Measurements from ENCODE around the gene GATA3. TPM values are rescaled to one million over a fixed set of nuclear protein-coding genes. Genes with fewer than 3 reads are reported as not detected.

The GATA3 gene
- total RNA-seq, 1 donor from 2014 or later, result 17.6 TPM

- H3K79me2 ChIP-seq (ENCODE audit: insufficient read depth, low read length), result no peaks in the 10 kb centered on the region
- DNase-seq (ENCODE audit: low read depth) (no peak), FAIRE-seq (no peak)
- H3K27me3 ChIP-seq (ENCODE audit: insufficient read depth, low read length), result peaks cover 87% of the 10 kb centered on the region
- no peak overlapping the region for H3K4me3 ChIP-seq (ENCODE audit: insufficient read depth, low read depth, low read length)
- H4K20me1 ChIP-seq (ENCODE audit: insufficient read depth, low read length), result peaks cover 6% of the 10 kb centered on the region
- Mint-ChIP-seq H3K27ac (ENCODE audit: unreplicated experiment) (no peak overlapping the region), H3K36me3 (ENCODE audit: low read depth, unreplicated experiment) (no peaks in the 10 kb centered on the region), H3K27me3 (ENCODE audit: low read depth, unreplicated experiment) (peaks cover 79% of the 10 kb centered on the region), H3K4me3 (ENCODE audit: unreplicated experiment) (no peak overlapping the region), H3K9me3 (ENCODE audit: unreplicated experiment) (peaks cover 17% of the 10 kb centered on the region), H3K4me1 (ENCODE audit: low read depth, unreplicated experiment) (peaks cover 4% of the 10 kb centered on the region)
- no peak overlapping the region for H2AFZ ChIP-seq (ENCODE audit: low read depth, low read length)
- H3K9ac ChIP-seq (ENCODE audit: low read length), result no peak overlapping the region
- H3K9me3 ChIP-seq (ENCODE audit: insufficient read depth, low read depth, low read length), result peaks cover 5% of the 10 kb centered on the region
- H3K27ac ChIP-seq (ENCODE audit: low read depth, low read length), result no peak overlapping the region
- no peaks in the 10 kb centered on the region for H3K36me3 ChIP-seq (ENCODE audit: insufficient read depth, low read length)
- TF ChIP-seq, protein P1, sequence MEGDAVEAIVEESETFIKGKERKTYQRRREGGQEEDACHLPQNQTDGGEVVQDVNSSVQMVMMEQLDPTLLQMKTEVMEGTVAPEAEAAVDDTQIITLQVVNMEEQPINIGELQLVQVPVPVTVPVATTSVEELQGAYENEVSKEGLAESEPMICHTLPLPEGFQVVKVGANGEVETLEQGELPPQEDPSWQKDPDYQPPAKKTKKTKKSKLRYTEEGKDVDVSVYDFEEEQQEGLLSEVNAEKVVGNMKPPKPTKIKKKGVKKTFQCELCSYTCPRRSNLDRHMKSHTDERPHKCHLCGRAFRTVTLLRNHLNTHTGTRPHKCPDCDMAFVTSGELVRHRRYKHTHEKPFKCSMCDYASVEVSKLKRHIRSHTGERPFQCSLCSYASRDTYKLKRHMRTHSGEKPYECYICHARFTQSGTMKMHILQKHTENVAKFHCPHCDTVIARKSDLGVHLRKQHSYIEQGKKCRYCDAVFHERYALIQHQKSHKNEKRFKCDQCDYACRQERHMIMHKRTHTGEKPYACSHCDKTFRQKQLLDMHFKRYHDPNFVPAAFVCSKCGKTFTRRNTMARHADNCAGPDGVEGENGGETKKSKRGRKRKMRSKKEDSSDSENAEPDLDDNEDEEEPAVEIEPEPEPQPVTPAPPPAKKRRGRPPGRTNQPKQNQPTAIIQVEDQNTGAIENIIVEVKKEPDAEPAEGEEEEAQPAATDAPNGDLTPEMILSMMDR (IDR thresholded peaks at IDR 0.05; ENCODE audit: insufficient read depth, low read depth, low read length), result no peak
- TF ChIP-seq EZH2 (IDR thresholded peaks at IDR 0.05; ENCODE audit: insufficient read depth, low read length), result no peak
- H3K4me2 ChIP-seq (ENCODE audit: low read length), result no peak overlapping the region
- H3K4me1 ChIP-seq (ENCODE audit: insufficient read depth, low read length), result peaks cover 6% of the 10 kb centered on the region
Observed at GRCh38 chr10:8036506-8037198, 17.8 kb upstream of the GATA3 start.

DNA sequence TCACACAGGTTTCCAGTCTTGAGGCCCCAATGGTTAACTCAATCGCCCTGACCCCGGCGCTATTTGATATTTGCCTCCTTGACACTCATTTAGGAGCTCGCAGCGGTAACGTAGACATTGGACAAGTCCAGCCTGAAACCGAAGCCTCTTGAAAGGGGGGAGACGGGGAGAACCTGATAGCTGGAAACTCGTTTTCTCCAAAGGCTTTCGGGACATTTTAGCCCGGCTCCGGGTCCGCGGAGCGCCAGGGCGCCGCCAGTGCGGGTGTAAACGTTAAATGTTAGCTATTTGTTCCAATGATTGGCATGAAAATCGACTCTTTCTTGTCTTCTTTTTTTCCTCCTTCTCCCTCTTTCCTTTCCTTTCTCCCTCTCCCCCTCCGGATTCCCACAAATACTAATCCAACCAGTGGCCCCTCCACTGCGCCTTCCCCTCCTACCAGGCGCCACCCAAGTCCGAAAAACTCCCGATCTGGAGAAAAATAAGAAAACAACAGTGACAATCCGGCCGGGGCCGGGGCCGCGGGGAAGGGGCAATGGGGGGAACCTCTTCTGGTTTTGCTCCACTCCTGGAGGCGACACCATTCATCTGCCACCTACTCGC, 17.2 kb upstream of the GATA3 start:
- no peaks in the 10 kb centered on the region for H3K79me2 ChIP-seq (ENCODE audit: insufficient read depth, low read length)
- no peak for FAIRE-seq
- H3K27ac ChIP-seq (ENCODE audit: low read depth, low read length), result no peak overlapping the region
- H3K36me3 ChIP-seq (ENCODE audit: insufficient read depth, low read length), result no peaks in the 10 kb centered on the region
- peak; percentile 91 for TF ChIP-seq EZH2 (IDR thresholded peaks at IDR 0.05; ENCODE audit: insufficient read depth, low read length)
- TF ChIP-seq, protein P1 (IDR thresholded peaks at IDR 0.05; ENCODE audit: insufficient read depth, low read depth, low read length), result no peak
- Mint-ChIP-seq H3K27ac (ENCODE audit: unreplicated experiment) (peak overlapping the region; percentile 34), H3K4me1 (ENCODE audit: low read depth, unreplicated experiment) (peaks cover 6% of the 10 kb centered on the region), H3K27me3 (ENCODE audit: low read depth, unreplicated experiment) (peaks cover 79% of the 10 kb centered on the region), H3K9me3 (ENCODE audit: unreplicated experiment) (peaks cover 18% of the 10 kb centered on the region), H3K4me3 (ENCODE audit: unreplicated experiment) (no peak overlapping the region), H3K36me3 (ENCODE audit: low read depth, unreplicated experiment) (no peaks in the 10 kb centered on the region)
- H3K4me1 ChIP-seq (ENCODE audit: insufficient read depth, low read length), result peaks cover 6% of the 10 kb centered on the region
- no peak for DNase-seq (ENCODE audit: low read depth)
- peaks cover 5% of the 10 kb centered on the region for H3K9me3 ChIP-seq (ENCODE audit: insufficient read depth, low read depth, low read length)
- H3K4me2 ChIP-seq (ENCODE audit: low read length), result no peak overlapping the region
- no peak overlapping the region for H3K4me3 ChIP-seq (ENCODE audit: insufficient read depth, low read depth, low read length)
- H2AFZ ChIP-seq (ENCODE audit: low read depth, low read length), result no peak overlapping the region
- peaks cover 90% of the 10 kb centered on the region for H3K27me3 ChIP-seq (ENCODE audit: insufficient read depth, low read length)
- H4K20me1 ChIP-seq (ENCODE audit: insufficient read depth, low read length), result peaks cover 6% of the 10 kb centered on the region
- H3K9ac ChIP-seq (ENCODE audit: low read length), result no peak overlapping the region
